Activated CD4-positive, CD25-positive, alpha-beta regulatory T cell treated with anti-CD3 and anti-CD28 coated beads, Interleukin-2, amount 50 U/mL, for 72 hours (primary cell): ENCODE measurements around the gene DLGAP1.

Experiments
- DNase-seq: peaks from one replicate; pipeline ENCODE4 v3.0.0; 2021

Gene DLGAP1

DNA sequence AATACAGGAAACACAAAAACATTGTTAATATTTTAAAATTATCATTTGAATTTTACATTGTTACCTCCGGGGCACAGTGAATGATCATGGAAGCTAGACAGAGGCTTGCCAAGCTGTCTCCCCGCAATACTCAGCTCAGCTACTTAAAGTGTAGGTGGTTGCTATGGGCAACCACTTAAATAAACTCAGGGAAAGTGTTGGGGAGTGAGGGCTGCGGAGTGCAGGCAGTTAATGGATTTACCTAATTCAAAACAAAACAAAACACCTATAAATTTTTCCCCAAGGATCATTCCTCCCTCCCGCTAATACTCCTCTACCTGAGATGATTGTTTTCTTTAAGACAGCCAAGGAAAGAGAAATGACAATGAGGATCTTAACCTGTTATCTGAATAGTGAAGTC lies 655.6 kb downstream of the DLGAP1 start:
- DNase-seq: no peak

DNA sequence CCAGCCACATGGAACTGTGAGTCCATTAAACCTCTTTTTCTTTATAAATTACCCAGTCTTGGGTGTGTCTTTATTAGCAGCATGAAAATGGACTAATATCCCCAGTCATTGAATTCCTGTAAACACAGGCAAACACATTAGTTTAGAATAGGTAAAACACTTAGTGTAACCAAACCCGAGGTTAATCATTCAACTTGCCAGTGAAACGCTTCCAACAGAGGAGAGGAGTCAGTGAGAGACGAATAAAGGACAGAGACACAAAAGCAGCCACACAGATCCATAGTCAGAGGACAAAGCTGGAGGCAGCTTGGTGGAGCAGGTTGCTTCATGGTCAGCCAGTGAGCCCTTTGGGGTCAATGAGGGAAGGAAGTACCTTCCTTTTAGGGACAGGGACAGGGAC lies 657.1 kb downstream of the DLGAP1 start:
- DNase-seq: no peak

DNA sequence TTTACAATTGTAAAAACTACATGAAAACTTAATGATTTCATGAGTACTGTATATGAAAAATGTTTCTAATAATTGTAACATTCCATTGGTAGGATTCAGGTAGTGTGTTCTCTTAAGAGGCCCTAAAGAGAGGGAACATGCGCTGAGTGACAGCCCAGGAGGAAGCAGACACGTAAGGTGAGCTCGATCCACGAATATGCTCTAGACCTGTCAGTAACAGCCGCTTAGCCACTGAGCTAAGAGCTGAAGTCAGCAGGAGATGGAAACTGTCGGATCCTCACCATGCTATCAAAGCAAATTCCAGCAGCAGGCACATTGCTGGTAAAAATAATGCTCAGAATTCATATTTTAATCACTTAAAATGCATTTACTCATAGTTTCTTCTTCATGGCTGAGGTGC lies 658.7 kb downstream of the DLGAP1 start:
- no peak for DNase-seq

DNA sequence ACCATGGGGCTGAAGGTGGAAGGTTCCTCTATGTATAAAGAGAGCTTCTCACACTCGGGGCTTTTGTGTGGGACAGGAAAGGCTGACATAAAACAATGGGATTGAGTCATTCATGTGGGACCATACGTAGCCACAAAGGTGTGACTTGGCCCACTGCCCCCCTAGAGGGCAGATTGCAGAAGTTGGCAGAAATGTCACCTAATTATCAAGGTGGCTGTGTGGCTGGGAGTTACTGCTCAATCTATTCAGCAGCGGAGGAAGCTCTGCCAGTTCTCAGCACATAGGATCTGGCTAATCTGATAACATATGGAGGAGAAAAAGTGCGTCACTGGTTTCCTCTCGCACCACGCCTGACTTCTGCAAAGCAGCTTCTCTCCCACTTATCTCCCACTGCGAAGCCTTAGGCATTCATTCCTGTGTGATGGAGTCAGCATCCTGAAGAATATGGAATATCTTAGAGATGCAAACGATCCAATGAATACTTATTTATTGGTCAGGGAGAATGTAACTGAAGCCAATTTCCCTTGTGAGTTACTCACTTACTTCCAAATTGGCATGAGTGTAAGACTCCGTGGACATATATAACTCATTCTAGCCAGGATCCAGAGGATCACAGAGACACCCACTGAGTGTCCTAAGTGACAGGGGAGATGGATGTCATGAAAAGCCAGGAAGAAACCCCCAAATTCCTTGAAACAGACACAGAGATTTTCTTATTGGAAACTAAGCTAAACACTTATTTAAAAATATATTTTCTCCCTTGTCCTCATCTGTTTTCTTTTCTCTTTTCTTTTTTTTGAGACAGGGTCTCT lies 660.4 kb downstream of the DLGAP1 start:
- no peak for DNase-seq

DNA sequence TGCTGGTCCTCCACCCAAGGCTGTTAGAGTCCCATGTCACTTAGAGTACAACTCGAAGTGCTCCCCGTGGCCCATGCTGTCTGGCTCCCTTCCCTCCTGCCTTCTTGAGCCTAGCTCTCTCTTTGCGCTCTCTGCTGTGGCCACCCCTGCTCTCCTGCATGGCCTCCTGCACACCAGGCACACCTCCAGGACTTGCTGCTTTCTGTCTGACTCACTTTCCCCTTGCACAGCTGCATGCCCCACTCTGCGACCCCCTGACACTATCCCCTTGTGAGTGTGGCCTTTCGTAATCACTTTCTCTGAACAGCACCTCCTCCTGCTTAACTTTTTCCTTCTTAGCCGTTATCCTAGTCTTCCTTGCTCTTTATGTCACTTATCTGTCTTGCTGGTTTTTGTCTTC lies 661.6 kb downstream of the DLGAP1 start:
- no peak for DNase-seq

DNA sequence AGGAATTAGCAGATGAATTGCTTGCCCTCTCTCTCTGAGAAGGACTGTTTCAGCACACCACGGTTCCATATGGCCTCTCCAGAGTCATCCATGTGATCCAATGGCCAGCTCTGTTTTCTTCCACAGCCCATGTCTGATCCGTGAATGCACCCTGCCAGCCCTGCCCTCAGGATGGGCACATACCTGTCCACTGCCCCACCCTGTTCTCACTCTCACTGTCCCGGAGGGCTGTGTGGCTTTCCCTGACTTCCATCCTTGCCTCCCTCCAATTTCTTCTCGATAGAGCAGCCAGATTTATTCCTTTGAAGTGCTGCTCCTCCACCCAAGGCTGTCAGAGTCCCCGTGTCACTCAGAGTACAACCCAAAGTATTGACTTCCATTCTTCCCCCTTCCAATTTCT lies 662.0 kb downstream of the DLGAP1 start:
- no peak for DNase-seq

DNA sequence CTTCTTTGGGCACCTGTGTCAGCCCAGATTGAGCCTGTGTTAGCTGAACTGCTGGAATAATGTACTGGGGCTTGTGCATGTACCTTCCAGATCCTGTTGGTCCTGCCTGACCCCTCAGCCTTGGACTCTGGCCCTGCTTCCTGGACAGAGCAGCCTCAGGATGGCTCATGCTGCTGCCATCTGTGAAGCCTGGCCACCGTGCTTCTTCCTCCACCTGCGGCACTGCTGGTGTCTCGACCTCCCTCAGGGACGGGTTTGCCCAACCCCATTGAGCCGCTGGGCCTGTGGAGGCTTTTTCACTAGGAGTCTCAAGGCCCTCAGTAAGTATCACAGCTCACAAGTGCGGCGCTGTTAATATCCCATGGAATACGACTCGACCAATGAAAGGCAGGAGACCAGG lies 662.4 kb downstream of the DLGAP1 start:
- DNase-seq: no peak

DNA sequence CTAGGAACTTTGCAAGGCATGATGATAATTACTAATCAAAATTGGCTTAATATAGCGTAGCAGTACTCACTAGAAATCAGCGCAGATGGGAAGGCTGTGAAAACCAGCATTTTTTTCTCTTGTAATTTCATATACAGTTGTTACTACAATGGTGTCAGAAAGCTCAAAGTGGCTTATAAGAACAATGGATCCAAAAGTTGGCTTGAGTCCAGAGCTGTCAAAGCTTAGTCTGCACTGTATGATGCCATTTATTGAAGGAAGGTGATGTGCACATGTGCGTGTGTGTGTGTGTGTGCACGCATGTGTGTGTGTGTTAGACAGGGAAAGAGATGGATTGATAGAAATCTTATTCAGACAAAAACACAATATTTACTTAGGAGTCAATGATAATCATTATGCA lies 663.9 kb downstream of the DLGAP1 start:
- no peak for DNase-seq

DNA sequence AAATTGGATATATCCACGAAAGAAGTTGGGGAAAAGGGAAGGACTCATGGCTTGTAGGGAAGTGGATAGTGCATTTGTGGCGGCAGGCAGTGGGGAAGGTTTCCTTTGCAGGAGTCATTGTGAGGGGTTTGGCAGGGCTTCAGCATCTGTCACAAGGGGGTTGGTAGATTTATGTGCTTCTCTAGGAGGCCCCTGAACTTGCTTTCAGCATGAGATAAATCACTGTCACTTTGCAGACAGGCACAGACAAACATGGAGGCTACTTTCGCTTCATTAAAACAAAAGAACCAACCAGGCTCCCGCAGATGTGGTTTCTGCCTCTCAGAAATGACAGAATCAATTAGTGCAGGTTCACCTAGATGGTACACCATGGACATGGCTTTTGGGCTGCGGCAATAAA lies 664.4 kb downstream of the DLGAP1 start:
- no peak for DNase-seq

DNA sequence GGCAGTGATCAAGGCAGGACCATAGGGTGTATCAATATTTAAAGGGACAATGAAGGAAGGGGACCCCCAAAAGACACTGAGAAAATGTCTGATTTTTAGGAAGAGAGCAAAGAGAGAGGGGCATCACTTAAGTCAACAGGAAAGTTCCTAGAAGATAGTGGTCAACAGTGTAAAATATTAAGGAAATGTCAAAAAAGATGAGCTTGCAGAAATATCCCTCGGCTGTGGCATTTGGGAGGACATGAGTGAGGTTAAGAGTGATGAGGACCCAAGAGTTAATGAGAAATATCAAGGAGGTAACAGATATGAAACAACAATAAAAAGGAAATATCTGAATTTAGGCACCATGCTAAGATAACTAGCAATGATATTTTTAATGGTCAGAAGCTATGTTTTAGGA lies 665.6 kb downstream of the DLGAP1 start:
- no peak for DNase-seq

DNA sequence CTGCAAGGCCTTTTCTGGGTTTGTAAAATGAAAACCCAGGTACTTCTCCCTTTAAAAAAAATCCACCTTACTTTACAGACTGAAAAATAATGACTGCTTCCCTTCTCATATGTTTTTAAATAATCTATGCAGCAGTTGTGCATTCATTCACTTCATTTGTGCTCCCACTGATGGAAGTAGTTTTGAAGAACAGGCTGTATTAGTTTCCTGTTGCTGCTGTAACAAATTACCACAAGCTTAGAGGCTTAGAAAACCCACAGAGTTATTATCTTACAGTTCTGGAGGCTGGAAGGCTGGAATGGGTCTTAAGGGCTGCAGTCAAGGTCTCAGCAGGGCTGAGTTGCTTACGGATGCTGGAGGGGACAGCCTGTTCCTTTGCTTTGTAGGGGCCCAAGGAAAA lies 670.2 kb downstream of the DLGAP1 start:
- DNase-seq: no peak

DNA sequence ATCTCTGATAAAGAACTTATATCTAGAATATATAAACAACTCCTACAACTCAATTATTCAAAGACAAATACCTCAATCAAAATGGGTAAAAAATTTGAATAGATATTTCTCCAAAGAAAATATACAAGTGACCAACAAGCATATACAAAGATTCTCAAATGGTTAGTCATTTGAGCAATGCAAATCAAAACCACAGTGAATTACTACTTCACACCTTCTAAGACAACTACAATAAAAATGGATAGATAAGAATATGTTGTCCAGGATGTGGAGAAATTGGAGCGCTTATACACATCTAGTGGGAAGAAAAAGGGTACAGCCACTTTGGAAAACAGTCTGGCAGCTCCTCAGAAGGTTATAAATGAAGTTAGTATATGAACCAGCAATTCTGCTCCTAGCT lies 672.2 kb downstream of the DLGAP1 start:
- DNase-seq: no peak

DNA sequence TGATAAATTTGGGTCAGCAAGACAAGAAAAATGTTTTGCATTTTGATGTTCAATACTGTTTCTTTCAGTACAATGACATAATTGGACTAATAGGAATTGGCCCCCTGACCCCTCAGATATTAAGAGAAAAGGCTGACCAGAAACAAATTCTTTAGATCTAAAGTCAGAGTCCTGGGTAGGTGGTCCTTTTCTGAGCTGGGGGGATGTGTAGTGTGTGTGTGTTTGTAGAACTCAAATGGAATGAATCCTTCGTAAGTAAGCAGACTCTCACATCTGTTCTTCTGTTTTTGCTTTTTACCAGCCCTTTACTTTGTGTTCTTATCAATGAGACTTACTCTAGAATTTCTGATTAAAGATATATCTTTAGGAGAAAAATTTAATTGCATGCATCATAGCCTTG lies 677.4 kb downstream of the DLGAP1 start:
- DNase-seq: no peak

DNA sequence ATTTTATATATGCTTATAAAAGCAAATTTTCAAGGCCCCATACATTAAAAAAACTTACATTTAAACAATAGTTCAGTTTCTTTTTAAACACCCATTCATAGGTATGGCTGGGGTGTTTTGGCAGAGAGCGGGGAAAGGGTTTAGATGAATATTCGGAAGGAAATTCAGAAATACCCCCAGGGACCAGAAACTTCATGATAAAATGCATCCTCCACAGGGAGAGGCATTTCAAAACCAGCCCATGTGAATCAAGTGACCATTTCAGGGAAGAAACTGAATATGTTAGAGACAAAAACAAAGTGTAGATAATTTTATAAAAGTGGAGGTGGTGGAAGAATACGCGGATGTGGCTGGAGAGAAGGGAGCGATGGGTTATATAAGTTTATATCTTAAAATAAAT lies 678.0 kb downstream of the DLGAP1 start:
- no peak for DNase-seq

DNA sequence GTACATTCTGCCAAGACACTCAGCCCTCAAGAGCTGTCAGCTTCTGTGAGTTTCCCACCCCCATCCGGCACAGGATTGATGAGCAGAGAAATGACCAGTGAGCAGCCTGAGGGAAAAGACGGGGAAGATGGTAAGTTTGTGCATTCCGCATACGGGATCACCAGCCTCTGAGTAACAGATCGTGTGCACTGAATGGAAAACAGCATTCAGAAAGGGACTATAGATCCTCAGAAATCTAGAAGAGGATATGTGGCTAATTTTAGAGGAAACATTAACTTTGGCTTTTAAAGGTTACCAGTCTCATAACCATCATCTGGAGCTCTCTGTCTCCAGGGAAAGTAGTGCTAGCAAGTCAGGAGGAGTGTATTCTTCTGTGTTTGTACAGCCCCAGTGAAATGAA lies 679.1 kb downstream of the DLGAP1 start:
- no peak for DNase-seq

DNA sequence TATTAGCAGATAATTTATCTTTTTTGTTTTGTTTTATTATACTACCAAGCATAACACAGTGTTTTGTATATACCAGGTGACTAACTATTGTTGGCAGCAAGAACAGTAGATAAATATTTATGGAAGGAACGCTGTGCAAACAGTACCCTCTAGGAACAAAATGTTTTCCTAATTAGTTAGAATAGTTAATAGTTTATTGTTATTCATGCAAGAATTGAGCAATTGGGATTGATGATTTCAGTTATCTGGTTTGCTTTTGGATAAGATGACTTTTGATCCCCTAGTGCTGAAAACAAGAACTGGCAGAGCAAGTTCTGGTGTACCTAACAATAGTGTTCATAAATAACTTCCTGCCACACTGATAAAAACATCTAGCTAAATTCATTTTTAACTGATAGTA lies 681.8 kb downstream of the DLGAP1 start:
- no peak for DNase-seq

DNA sequence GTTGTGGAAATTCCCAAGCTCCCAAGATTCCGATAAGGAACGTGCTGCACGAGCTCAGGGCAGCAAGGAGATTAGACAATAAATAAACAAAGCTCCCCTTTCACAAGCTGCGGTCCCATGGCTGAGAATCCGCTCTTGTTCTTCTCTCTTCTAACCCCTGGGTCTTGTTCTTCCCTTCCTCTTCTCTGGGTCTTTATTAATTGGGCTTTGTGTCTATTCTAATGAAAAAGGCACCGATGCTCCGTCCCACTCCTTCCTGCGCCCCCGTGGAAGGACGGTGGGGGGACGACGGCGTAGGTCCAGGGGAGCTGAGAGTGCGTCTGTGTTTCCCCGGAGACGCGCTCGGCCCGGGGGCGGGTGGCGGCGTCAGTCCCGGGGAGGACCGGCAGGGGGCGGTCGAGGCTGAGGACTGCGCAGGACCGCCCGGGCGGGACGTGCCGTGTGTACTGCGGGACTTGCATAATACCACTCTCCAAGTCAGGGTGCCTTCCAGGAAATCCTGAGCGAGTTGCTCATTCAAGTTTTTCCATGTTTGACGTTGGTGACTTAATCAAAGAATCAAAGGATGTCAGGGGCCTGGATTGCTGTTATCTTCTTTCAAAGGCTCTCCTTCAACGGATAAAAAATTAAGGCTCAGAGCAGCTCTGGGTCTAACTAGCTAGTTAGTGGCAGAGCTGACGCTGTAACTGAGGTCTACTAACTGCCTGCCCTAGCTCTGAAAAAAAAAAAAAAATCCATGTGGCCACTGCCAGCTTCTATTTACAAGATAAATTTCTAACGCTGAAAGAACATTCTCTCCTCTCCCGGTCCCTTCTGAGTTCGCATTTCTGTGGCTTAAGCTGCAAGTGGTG lies 683.8 kb downstream of the DLGAP1 start:
- DNase-seq: peak; percentile 88

DNA sequence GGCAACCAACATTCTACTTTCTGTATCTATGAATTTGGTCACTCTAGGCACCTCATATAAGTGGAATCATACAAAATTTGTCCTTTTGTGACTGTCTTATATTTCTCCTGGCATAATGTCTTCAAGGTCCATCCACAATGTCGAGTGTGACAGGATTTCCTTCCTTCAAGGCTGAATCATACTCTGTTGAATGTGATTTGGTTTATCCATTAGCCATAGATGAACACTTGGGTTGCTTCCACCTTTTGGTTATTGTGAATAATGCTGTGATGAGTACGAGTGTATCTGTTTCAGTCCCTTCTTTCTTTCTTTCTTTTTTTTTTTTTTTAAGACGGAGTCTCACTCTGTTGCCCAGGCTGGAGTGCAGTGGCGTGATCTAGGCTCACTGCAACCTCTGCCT lies 693.8 kb downstream of the DLGAP1 start:
- DNase-seq: no peak

DNA sequence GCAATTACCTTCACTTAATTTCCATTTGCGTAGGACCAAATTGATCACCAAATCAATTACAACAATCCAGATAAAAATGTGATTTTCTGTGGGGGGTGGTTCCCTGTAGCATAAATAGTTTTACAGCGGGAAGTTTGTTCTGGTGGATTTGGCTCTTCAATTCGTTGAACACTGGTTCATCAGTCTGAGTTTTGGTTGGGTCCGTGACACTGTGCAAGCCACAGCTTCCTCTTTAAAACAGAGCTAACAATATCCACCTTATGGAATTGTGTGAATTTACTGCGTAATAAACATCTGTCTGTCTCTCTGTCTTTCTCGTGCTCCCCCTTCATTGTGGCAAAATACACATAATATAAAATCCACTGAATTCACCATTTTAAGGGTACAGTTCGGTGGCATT lies 694.4 kb downstream of the DLGAP1 start:
- no peak for DNase-seq

DNA sequence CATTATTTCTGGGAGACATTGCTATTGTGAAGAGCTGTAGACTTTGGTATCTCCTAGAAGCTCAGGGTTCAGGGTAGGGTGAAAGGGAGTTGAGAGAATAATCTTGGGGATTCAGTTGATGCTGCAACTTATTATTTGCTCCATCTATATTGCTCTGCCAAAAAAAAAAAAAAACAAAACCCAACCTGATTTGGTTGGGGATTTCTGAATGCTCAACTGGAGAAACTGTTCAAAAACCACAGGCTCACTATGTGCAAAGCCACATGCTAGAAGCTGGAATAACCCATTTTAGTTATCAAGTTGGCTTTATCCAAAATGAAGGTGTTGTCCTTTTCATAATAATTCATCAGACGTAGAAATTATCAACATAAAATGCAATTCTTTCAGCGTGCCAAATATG lies 696.0 kb downstream of the DLGAP1 start:
- DNase-seq: no peak

DNA sequence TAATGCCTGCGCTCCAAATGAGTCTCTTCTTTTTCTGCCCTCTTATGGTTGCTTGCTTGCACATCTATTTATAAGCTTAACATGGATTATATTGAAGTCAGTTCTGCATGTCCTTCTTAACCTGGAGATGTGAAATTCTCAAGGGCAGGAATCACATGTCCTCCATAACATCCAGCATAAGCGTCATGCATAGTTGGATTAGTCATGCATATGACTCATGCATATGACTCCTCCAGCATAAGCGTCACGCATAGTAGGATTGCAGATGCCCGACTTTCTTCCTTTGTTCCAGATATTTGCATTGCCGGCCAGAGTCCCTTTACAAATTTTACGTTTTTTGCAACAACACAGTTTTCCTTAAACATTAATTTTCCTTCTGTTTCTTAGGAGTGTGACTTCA lies 696.6 kb downstream of the DLGAP1 start:
- DNase-seq: no peak

DNA sequence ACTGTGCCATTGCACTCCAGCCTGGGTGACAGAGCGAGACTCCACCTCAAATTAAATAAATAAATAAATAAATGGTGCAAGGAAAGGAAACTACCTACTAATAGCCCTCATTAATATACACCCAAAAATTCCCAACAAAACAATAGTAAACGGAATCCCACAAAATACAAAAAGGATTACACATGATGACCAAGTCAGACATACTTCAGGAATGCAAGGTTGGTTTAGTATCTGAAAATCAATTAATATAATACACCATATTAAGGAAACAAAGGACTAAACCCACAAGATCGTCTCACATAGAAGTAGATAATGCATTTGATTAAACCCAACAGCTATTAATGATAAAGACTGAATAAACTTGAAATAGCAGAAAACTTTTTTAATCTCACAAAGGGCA lies 697.7 kb downstream of the DLGAP1 start:
- no peak for DNase-seq

DNA sequence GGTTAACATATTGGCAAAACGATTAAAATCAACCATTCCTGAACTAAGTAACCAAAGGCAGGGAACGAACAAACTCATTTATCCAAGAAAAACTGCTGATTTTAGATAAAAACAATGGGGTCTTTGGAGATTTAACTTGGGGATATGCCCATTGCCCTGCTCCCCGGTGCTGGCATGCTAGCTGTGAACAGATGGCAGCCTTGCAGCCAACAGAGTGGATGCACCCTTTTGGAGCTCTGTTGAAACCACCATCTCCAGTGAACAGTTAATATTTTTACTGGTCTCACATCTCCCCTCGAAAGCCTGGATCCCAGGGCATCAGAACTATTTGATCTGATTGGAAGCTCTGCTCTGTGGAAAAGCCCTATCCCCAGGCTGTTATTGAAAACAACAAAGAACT lies 702.0 kb downstream of the DLGAP1 start:
- no peak for DNase-seq

DNA sequence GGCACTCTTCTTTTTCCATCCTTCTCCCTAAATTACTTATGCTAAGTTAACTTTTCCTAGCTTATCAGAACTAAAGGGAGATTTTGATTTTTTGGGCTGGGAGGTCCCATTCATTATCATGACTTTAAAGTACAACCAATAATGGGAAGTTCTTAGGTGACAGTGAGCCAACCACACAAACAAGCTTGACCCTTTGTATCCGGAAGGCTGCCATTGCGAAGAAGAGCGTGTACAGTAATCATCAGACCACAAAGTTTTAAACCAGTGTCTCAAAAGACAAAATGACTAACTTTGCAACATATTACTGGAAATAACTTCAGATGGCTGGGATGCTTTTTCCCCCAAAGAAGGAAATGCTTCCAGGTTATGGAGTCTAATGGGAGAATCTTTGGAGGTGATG lies 707.0 kb downstream of the DLGAP1 start:
- DNase-seq: no peak
